GM21423 (cell line): Measurements from ENCODE around the gene PDCD1LG2.
"Not testable (repeated sequence)": the region's sequence is repeated elsewhere in the genome, so short reads cannot be mapped to it uniquely, and the experiment has no call there.

Experiments used
- ATAC-seq: cut with Tn5 transposase; IDR thresholded peaks from one replicate; pipeline ENCODE4 v1.9.1; 2021; ENCODE audit warnings: mild to moderate bottlenecking, moderate library complexity; ENCODE audit not compliant: unreplicated experiment

Gene PDCD1LG2

DNA sequence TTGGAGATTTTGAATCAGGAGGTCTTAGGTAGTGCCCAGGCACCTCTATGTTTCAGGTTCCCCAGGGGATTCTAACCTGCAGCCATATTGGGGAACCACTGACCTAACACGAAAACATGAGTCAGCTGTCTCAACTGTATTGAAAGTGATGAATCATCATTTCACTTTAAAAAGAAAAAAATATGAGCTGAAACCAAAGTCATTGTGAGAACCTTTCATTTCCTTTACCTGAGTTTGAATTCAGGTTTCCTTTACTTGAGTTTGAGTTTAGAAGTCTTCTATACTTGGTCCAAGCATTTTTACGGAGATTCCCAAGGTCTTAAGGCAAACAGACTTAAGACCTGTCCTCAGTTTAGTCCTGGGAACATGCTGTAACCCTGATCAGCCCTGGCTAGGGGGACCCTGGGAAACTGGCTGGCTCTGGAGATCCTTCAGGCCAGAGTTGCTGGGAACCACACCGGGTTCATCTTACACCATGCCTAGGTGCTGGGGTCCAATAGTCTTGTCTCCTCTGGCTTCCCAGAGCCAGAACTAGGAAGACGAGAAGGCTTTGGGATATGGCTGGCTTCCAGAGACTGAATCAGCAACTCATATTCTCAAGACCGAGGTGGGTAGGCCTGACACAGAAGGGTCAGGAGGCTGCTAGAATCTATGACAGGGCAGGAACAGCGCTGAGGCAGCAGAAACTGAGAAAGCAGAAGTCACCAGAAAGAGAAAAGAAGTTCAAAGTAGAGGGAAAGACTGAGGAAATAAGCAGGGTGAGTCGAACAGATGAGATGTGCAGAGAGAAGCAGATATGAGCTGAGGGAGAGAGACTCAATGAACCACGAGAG, 16.4 kb upstream of the PDCD1LG2 start:
- ATAC-seq, result peak; percentile 83

DNA sequence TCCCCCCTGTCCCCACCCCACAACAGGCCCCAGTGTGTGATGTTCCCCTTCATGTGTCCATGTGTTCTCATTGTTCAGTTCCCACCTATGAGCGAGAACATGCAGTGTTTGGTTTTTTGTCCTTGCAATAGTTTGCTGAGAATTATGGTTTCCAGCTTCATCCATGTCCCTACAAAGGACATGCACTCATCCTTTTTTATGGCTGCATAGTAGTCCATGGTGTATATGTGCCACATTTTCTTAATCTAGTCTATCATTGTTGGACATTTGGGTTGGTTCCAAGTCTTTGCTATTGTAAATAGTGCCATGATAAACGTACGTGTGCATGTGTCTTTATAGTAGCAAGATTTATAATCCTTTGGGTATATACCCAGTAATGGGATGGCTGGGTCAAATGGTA, 15.6 kb upstream of the PDCD1LG2 start:
- not testable (repeated sequence) for ATAC-seq

DNA sequence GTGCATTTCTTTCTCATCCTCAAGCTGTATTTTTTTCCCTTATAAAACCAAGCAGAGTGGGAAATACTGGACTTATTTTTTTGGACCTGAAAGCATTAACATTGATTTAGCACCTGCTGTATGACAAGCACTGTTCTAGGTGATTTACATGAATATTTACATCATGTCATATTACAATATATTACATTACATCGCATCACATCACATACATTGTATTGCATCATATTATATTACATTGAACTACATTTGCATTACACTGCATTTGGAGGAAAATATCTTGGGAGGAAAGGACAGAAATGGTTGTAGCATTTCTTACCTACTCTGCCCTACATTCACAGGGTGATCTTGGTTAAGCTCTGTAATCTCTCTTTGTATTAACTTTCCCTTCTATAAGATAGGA, 11.2 kb upstream of the PDCD1LG2 start:
- no peak for ATAC-seq

DNA sequence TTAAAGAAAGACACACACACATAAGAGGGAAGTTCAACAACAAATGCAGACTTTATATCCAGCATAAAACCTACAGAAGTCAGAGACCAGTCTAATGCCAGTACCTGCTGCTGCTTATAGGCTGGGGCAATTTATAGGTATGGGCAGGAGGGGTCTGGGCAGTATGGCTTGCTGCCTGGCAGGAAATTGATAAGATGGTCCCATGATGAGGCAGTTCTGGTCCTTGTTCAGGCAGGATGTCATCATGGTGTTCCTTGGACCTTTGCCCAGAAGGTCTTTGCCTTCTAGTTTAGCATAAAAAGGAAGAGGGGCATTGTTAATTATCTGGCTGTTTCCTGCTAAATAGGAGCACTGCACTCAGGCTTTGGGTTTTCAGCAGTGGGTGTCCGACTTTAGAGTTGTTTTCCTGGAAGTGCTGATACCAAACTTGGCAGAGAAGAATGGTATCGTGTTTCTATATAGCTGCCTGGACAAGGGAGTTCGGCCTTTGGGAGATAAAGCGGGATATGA, 10.4 kb upstream of the PDCD1LG2 start:
- no peak for ATAC-seq

DNA sequence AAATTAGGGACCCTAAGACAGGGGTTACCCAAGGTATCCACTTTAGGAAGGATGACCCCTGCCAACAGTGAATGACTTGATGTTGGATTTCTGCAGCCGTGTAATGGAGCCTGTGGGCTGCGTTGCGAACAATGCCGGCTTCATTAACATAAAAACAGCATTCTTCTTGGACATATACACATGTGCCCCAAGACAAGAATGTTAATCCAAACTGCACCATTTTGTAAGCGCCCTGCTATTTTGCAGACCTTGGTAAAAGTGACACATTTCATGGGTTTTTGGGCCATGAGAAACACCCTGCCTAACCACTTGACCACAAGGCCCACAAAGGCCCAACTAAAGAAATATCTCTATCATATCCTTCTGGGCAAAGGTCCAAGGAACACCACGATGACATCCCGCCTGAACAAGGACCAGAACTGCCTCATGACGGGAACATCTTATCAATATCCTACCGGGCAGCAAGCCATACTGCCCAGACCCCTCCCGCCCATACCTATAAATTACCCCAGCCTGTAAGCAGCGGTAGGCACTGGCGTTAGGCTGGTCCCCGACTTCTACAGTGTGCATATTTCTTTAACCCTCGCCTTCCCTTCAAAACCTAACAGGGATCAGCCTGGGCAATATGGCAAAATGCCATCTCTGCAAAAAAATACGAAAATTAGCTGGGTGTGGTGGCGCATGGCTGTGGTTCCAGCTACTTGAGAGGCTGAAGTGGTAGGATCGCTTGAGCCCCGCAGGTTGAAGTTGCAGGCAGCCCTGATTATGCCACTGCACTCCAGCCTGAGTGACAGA, 9.7 kb upstream of the PDCD1LG2 start:
- no peak for ATAC-seq

DNA sequence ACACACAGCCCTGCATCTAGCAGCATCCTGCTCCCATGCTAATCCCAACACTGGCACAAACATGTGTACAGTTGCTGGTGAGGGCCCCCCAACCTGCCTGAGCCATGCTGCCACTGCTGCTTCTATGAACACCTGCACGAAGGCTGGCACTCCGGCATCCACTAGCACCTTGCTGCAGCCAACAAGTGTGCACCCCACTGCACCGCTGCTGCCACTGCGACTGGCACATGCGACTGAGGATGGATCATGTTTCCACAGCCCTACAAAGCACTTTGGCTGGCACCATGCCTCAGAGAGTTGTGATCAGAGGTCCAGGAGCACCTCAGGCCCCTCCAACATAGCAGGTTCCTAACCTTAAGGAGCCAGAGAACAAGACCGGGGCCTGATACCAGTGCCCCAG, 7.8 kb upstream of the PDCD1LG2 start:
- ATAC-seq, result no peak

DNA sequence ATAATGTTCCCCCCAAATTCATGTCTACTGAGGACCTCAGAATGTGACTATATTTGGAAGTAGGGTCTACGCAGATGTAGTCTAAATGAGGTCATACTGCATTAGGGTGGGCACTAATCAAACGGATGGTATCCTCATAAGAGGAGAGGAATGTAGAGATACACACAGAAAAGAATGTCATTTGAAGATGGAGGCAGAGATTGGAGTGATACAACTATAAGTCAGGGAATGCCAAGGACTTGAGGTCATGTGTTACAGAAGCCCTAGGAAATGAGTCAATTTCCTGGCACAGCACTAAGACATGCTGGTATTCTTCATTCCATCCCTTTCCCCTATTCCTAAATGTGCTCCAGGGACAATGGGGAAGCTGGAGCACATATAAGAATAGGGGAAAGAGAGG, 758 bp upstream of the PDCD1LG2 start:
- no peak for ATAC-seq

DNA sequence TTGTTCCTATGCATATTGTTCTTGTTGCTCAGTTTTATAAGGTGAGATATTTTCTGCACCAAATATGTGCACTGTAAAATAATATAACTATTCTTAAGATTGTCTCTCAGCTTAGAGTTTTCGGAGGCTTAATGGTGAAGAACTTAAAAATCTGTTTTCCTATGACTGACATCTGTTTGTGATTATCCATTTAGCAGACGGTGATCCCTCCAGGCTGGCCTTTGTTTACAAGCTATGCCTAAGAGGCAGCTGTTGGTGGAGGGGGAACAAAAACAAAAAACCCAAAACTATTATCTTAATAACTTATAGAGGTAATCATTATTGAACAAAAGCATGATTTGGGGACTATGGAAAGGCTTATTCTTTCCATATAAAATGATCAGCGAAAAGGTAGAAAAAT, 658 bp downstream of the PDCD1LG2 start:
- ATAC-seq, result no peak

DNA sequence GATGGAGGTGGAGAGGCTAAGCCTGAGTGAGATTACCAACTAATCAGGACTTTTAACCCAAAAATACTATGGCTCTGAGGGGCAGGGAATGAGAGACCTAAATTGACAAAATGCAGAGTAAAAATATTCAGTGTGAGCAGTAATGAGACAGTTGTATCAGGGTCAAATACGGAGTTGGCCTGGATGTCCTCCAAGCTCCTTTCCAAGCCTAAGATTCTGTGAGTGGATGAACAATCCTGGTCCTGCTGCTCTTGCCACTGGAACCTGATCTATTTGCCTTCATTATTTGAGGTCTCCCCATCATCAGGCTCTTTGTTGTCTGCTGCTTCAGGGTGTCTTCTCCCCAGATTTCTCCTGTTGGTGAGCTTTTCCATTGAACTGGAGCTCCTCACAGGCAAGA, 1.1 kb downstream of the PDCD1LG2 start:
- no peak for ATAC-seq

DNA sequence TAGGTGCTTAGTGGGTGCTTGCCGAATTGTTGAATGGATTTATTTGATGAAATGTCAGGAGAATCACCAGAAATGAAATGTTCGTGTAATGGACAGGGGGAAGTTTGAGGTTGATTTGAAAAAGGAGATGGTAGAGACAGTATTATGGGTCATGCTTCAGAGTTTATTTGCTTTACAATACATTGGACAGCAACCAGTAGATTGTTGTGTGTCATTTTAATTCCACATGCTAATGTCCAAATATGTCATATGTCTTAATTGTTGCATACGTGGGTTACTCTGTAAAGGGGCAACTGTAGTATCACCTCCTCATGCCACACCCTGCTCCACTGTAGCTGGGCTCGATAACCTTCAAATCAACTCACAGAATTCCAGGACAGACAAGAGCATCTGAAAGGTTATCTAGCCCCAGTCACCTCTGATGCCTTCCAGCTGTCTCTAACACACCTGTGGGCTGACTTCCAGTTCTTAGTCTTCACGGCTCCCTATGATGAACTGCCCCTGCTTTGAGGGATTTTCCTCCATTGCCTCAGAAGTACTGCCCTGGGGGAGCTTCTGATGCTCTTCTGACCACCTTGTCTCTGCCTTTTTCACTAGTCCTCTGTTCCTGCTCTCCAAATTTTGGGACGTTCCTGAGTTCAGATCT, 1.7 kb downstream of the PDCD1LG2 start:
- ATAC-seq, result no peak

DNA sequence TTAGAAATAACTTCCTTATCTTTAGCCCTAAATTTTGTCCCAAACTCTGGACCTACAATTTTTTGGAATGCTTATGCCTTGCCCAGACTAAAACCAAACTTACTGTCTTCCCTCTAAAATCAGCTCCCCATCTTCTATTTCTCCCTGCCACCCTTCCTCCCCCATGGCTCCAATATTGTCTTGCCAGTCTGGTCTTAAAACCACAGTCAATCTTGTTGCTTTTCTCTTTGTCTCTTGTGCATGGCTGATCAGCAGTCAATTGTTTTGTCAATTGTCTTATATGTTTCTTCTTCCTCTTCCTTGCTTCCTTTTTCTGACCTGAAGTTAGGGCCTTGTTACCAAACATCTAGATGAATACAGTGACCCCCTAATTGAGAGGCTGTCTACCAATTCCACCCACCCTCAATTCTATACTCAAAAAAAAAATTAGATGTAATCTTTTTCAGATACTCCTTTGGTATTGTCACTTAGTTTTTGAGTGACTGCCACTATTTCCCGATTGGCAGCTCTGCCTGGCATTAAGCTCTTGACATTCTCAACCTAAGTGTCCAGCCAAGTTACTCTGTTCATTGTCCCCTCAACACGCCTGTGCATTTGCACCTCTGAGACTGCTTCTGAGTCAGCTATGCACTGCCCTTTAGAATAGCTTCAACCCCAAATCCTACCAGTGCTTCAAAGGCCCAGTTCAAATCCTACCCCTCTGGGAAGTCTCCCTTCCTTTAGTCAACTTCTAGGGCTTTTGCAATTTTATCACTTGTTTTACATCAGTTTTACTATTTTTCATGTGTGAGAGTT, 2.5 kb downstream of the PDCD1LG2 start:
- ATAC-seq, result no peak

DNA sequence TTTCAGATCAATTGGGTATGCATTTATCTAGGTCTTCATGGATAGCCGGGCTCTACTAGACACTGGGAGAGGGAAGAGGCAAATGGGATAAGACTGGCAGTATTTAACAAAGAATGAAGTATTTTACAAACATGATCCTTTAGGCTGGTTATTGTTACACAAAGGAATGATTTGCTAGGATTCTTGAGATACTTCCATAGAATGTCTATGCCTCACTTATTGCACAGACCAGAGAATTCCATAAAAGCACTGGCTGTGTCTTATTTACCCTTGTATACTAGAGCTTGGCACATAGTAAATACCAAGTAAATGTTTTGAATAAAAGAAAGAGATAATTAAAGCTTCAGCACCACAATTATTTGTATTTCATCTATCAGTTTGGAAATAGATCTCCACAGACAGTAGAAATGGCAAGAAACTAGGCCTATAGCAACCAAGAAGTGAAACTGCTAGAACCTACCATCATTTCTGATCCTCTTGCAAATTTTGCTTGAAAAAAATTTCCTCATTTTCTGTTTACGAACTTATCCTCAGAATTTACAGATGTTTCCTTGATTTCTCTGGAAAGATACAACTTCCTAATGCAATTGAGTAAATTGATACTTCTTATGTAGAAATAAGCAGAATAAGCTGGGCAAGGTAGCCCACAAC, 3.8 kb downstream of the PDCD1LG2 start:
- no peak for ATAC-seq

DNA sequence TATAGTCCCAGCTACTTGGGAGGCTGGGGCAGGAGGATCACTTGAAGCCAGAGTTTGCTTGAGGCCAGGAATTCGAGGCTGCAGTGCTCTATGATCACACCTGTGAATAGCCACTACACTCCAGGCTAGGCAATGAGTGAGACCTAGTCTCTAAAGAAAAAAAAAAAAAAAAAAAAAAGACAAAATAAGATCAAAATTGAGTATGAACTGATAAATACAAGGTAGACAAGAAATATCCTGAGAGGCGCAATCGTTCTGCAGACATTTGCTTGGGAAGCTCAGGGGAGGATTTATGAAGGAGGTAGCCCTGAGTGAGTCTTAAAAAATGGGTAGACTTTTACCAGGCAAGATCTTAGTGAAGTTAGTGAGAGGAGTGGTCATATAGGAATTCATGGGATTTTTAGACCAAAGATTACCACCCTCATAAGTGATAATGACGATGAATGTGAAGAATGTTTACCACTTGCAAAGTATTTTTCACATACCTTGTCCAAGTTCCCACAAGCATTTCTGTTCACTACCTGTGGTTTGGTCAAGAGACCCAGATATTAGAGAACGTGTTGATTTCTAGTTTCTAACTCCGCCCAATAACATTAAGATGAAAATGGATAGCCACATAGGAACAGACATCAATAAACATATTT, 4.4 kb downstream of the PDCD1LG2 start:
- ATAC-seq, result no peak

DNA sequence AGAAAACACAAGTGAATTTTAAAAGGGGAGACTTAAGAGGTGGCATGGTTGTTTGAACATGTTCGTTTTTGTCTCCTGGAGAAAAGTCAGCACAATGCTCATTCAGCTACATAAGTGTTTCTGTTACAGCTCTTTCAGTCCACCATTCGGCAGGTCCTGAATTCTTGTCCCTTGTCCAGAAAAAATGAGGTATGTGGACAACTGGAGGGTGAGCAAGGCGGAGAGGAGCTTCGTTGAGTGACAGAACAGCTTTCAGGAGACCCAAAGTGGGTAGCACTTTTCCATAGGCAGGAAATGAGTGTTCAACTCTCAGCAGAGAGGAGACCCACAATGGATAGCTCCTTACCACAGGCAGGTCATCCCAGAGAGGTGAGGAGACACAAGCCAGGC, 4.9 kb downstream of the PDCD1LG2 start:
- ATAC-seq, result no peak

DNA sequence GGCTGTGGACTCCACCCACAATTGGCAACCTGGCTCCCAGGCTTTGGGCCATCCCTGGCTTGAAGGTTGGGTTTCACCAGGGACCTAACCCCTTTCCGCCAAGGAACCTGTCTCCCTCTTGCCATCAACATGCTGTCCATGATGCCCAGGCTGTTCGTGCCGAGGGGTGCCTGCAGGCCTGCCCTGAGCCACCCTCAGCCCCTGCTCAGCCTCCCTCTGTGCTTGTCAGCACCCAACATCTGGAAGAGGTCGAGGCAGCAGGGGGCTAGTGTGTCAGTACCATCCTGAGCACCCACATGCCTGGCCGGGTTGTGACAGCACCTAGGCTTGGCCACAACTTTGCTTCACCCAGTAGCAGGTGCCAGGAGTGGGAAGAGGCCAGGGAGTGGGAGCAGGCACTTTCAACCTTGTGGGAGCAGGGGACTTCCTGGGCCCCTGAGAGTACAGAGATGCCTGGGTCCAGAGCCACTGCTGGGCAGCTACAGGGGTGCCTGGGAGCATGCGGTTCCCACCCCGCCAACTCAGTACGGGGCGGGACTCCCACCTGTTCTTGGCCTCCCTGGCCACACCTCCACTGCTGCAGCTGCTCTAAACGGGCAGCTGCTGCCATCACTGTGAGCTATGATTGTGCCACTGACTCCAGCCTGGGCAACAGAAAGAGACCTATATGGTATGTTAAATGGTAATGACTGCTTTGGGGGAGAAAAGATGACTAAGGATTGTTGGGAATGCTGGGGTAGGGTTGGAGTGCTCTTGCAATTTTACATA, 6.3 kb downstream of the PDCD1LG2 start:
- ATAC-seq, result no peak

DNA sequence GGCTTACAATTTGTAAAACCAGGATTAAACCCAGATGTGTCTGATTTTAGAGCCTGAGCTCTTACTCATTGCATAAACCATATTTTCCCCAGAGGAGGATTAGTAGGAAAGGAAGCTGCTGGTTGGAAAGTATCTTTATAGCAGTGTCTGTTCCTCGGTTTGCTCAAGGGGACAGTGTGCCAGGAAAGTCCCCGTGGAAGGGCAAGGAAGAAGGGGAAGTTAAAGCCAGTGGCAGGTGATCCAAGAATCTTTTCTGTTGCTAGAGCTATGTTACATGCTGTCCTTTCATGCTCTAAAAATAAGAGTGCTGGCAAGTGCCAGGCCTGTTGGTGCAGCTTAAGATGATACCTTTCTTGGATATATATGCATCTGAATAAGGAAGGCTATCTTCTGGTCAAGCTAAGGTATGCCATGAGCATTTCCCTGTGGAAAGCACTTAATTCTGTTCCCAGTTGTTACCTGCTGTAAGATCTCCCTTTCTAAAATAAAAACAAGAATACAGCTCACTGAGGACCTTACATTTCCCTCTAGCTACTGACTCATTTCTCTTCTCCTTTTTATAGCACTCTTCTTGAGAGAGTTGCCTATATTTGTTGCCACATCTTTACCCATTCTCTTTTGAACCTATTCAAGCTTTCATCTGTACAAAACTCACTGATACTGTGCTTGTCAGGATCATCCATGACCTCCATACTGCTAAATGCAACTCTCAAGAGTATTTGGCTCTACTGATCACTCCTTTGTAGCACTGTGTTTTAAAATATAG, 8.0 kb downstream of the PDCD1LG2 start:
- ATAC-seq, result peak; percentile 53

DNA sequence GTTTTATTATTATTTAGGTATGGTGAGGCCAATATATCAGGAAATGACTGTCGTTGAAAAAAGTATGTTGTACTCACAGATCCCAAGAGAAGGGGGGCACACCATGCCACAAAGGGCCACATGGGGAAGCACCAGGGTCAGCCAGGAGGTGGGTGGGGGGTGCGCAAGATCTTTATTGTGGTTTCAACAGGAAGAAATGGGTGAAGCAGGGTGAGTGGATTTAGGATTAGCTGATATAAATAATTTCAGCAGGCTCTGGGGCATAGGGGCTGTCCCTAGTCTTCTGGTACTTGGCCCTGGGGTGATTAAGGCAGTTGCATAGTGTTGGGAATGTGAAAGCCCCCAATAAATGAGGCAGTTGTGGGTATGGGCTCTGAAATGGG, 8.6 kb downstream of the PDCD1LG2 start:
- ATAC-seq, result peak; percentile 27

DNA sequence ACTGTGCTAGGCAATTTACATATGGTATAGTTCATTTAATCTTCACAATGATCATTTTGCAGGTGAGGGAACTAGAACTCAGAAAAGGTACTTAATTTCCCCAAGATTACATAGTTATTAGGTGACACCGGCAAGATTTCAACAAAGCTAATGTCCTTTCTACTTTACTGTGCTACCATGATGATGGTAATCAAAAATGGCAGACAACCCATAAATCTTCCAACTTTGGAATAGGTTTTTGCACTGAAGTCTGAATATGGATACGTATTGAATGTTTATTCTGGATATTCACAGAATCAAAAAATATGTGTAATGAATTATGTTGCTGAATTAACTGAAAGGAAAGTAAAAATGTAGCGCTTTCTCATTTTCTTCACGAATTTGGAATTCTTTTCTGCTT, 13.8 kb downstream of the PDCD1LG2 start:
- ATAC-seq, result no peak
